ENCODE results near the gene TMEM109.

TMEM109 gene

DNA sequence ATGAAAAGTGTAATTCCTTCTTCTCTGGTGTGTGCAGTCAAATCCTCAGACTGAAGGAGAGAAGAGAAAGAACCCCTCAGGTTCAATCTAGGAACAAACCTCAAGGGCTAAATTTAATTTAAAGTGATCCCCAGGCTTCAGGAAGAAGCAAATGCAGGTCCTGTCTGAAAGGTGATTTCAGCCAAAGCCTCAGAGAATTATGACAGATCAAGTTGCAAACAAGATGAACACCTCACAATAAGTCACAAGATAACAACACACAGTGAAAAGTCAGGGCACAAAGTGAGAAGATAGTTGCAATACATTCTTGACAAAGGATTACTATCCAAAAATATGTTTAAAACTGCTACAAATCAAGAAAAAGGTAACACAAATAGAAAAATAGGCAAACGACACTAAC is 34.9 kb upstream of the TMEM109 start:
- DNase-seq (ENCODE audit: low spot score): no peak
- Histone ChIP-seq H3K9me3 (ENCODE audit: severe bottlenecking) (no peaks in the 10 kb centered on the region), H3K36me3 (ENCODE audit: low read depth) (peaks cover 7% of the 10 kb centered on the region), H3K27ac (ENCODE audit: poor library complexity, severe bottlenecking) (no peak overlapping the region), H3K4me1 (ENCODE audit: insufficient read depth, poor library complexity, severe bottlenecking) (no peaks in the 10 kb centered on the region), H3K4me3 (ENCODE audit: severe bottlenecking) (no peak overlapping the region), H3K27me3 (ENCODE audit: insufficient read depth, poor library complexity, severe bottlenecking) (no peaks in the 10 kb centered on the region)
- TF ChIP-seq CTCF (IDR thresholded peaks at IDR 0.05; ENCODE audit: poor library complexity, severe bottlenecking): no peak
- no peak for ATAC-seq (ENCODE audit: low read depth)

DNA sequence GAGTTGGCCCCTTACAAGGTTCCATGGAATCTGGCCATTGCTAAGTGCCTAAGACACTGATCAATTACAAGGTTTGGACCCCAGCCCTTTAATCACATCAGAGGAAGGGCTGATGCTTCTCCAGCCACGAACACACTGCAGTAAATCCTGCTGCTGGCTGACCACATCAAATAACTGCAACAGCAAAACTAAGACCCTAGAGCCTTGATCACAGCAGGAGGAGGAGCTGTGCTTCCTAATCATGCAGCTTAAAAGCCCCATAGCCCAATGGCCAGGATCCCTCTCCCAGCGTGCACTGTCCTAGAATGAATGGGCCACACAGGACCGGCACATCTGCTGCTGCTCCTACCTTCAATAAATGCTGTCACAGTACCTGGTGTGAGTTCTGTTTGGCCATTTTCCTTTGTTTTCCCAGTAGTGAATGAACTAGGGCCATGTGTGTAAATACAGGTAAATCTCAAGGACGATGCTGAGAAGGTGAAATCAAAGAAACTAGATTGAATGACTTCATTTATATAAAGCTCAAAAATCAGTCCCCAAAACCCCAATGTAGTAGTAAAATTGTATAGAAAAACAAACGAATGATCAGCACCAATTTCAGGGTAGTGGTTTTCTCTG is 33.9 kb upstream of the TMEM109 start:
- no peak overlapping the region for H3K27ac ChIP-seq (ENCODE audit: poor library complexity, severe bottlenecking)
- no peak for DNase-seq (ENCODE audit: low spot score)
- H3K36me3 ChIP-seq (ENCODE audit: low read depth): peaks cover 7% of the 10 kb centered on the region
- no peak for ATAC-seq (ENCODE audit: low read depth)
- H3K4me3 ChIP-seq (ENCODE audit: severe bottlenecking): no peak overlapping the region
- TF ChIP-seq CTCF (IDR thresholded peaks at IDR 0.05; ENCODE audit: poor library complexity, severe bottlenecking): no peak
- H3K9me3 ChIP-seq (ENCODE audit: severe bottlenecking): no peaks in the 10 kb centered on the region
- H3K4me1 ChIP-seq (ENCODE audit: insufficient read depth, poor library complexity, severe bottlenecking): no peaks in the 10 kb centered on the region
- H3K27me3 ChIP-seq (ENCODE audit: insufficient read depth, poor library complexity, severe bottlenecking): no peaks in the 10 kb centered on the region

DNA sequence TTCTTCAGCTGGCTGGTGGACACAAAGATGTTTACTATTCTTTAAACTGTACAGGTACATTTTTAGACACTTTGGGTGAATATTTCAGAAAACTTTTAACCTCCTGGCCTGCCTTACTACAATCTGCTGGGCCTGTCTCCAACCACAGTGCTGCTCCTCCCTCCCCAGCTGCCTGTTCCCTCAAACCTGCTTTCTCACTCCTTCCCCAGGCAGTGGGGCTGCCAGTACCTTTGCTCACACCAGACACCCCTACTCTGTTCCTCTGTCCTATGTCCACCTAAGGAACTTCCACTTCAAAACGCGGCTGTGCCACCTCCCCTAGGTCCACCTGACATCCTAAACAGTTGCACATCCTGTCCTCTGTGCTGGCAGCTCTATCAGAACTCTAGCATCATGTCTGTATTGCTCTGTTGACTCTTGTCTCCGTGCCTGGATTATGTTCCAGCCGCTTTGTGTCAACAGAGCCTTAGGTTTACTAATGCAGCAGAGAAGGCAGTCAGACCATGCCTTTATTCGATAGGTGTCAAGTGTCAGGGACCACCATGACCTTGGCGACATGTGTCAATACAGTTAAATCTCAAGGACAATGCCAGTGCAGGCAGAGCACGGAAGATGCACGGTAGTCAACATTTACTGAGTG is 33.2 kb upstream of the TMEM109 start:
- no peaks in the 10 kb centered on the region for H3K27me3 ChIP-seq (ENCODE audit: insufficient read depth, poor library complexity, severe bottlenecking)
- no peak for ATAC-seq (ENCODE audit: low read depth)
- H3K4me3 ChIP-seq (ENCODE audit: severe bottlenecking): no peak overlapping the region
- H3K27ac ChIP-seq (ENCODE audit: poor library complexity, severe bottlenecking): no peak overlapping the region
- H3K36me3 ChIP-seq (ENCODE audit: low read depth): peaks cover 7% of the 10 kb centered on the region
- H3K9me3 ChIP-seq (ENCODE audit: severe bottlenecking): no peaks in the 10 kb centered on the region
- TF ChIP-seq CTCF (IDR thresholded peaks at IDR 0.05; ENCODE audit: poor library complexity, severe bottlenecking): no peak
- no peak for DNase-seq (ENCODE audit: low spot score)
- no peaks in the 10 kb centered on the region for H3K4me1 ChIP-seq (ENCODE audit: insufficient read depth, poor library complexity, severe bottlenecking)

GRCh38 chr11:60887556-60887955 is 26.4 kb upstream of the TMEM109 start:
- no peak overlapping the region for H3K27ac ChIP-seq (ENCODE audit: poor library complexity, severe bottlenecking)
- H3K4me3 ChIP-seq (ENCODE audit: severe bottlenecking): no peak overlapping the region
- TF ChIP-seq CTCF (IDR thresholded peaks at IDR 0.05; ENCODE audit: poor library complexity, severe bottlenecking): peak; percentile 52
- H3K36me3 ChIP-seq (ENCODE audit: low read depth): peaks cover 19% of the 10 kb centered on the region
- no peaks in the 10 kb centered on the region for H3K4me1 ChIP-seq (ENCODE audit: insufficient read depth, poor library complexity, severe bottlenecking)
- DNase-seq (ENCODE audit: low spot score) (no peak), ATAC-seq (ENCODE audit: low read depth) (peak; percentile 82)
- H3K27me3 ChIP-seq (ENCODE audit: insufficient read depth, poor library complexity, severe bottlenecking): no peaks in the 10 kb centered on the region
- no peaks in the 10 kb centered on the region for H3K9me3 ChIP-seq (ENCODE audit: severe bottlenecking)

DNA sequence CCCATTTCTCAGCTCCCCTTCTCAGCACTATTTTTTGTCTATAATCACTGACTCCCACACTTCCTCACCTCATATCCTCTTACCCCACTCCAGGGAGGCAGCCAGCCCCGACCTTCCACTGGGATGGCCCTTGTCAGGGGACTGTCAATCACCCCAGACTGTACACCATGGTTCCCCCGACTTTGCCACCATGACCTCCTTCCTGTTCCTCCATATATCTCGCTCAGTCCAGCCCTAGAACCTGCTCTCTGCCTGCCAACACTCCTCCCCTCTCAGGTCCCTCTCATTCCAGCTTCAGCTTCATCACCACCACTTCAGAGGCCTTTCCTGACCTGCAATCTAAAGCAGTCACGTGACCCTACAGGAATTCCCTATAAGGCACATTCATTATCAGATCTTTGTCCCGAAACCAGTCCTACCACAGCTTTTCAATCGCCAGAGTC is 24.1 kb upstream of the TMEM109 start:
- no peaks in the 10 kb centered on the region for H3K9me3 ChIP-seq (ENCODE audit: severe bottlenecking)
- no peaks in the 10 kb centered on the region for H3K27me3 ChIP-seq (ENCODE audit: insufficient read depth, poor library complexity, severe bottlenecking)
- TF ChIP-seq CTCF (IDR thresholded peaks at IDR 0.05; ENCODE audit: poor library complexity, severe bottlenecking): no peak
- peaks cover 35% of the 10 kb centered on the region for H3K36me3 ChIP-seq (ENCODE audit: low read depth)
- DNase-seq (ENCODE audit: low spot score) (no peak), ATAC-seq (ENCODE audit: low read depth) (no peak)
- no peak overlapping the region for H3K27ac ChIP-seq (ENCODE audit: poor library complexity, severe bottlenecking)
- H3K4me1 ChIP-seq (ENCODE audit: insufficient read depth, poor library complexity, severe bottlenecking): no peaks in the 10 kb centered on the region
- H3K4me3 ChIP-seq (ENCODE audit: severe bottlenecking): no peak overlapping the region
